Measurements from ENCODE around the gene NMRK1.

DNA sequence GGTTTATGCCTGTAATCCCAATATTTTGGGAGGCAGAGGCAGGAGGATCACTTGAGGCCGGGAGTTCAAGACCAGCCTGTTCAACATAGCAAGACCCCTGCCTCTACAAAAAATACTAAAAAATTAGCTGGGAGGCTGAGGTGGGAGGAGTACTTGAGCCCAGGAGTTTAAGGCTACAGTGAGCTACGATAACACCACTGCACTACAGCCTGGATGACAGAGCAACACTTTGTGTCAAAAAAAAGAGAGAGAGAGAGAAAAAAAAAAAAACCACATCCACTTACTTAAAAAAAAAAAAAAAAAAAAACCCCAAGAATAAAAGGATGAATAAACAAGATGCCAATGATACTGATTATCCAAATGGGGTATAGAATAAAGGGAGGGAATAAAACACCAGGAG, 74.2 kb downstream of the NMRK1 start:
- no peak for TF ChIP-seq JUN (CRISPR knock-in tag; IDR thresholded peaks at IDR 0.05)
- no peak for TF ChIP-seq MTF2 (CRISPR knock-in tag; IDR thresholded peaks at IDR 0.05; ENCODE audit: borderline replicate concordance)
- TF ChIP-seq, protein P1, sequence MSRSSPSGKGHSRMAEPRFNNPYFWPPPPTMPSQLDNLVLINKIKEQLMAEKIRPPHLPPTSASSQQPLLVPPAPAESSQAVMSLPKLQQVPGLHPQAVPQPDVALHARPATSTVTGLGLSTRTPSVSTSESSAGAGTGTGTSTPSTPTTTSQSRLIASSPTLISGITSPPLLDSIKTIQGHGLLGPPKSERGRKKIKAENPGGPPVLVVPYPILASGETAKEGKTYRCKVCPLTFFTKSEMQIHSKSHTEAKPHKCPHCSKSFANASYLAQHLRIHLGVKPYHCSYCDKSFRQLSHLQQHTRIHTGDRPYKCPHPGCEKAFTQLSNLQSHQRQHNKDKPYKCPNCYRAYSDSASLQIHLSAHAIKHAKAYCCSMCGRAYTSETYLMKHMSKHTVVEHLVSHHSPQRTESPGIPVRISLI (CRISPR knock-in tag; IDR thresholded peaks at IDR 0.05; ENCODE audit: borderline replicate concordance) = no peak
- TF ChIP-seq, protein P2, sequence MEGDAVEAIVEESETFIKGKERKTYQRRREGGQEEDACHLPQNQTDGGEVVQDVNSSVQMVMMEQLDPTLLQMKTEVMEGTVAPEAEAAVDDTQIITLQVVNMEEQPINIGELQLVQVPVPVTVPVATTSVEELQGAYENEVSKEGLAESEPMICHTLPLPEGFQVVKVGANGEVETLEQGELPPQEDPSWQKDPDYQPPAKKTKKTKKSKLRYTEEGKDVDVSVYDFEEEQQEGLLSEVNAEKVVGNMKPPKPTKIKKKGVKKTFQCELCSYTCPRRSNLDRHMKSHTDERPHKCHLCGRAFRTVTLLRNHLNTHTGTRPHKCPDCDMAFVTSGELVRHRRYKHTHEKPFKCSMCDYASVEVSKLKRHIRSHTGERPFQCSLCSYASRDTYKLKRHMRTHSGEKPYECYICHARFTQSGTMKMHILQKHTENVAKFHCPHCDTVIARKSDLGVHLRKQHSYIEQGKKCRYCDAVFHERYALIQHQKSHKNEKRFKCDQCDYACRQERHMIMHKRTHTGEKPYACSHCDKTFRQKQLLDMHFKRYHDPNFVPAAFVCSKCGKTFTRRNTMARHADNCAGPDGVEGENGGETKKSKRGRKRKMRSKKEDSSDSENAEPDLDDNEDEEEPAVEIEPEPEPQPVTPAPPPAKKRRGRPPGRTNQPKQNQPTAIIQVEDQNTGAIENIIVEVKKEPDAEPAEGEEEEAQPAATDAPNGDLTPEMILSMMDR (CRISPR knock-in tag; IDR thresholded peaks at IDR 0.05) = no peak
- TF ChIP-seq ESRRA (CRISPR knock-in tag; IDR thresholded peaks at IDR 0.05; ENCODE audit: low read depth) = no peak
- TF ChIP-seq SIN3B (IDR thresholded peaks at IDR 0.05; ENCODE audit: low read length) = no peak
- TF ChIP-seq POLR2A (IDR thresholded peaks at IDR 0.05; ENCODE audit: insufficient read depth in 1 of 2, low read depth in 2 of 2, low read length in 2 of 2) = no peak
- no peak for TF ChIP-seq FOXK1 (CRISPR knock-in tag; IDR thresholded peaks at IDR 0.05; ENCODE audit: borderline replicate concordance, low read depth)
- TF ChIP-seq, protein P3, sequence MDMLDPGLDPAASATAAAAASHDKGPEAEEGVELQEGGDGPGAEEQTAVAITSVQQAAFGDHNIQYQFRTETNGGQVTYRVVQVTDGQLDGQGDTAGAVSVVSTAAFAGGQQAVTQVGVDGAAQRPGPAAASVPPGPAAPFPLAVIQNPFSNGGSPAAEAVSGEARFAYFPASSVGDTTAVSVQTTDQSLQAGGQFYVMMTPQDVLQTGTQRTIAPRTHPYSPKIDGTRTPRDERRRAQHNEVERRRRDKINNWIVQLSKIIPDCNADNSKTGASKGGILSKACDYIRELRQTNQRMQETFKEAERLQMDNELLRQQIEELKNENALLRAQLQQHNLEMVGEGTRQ (IDR thresholded peaks at IDR 0.05; ENCODE audit: low read depth, low read length) = no peak
- TF ChIP-seq, protein P3 (CRISPR knock-in tag; IDR thresholded peaks at IDR 0.05; ENCODE audit: borderline replicate concordance) = no peak
- no peak for TF ChIP-seq JUND (CRISPR knock-in tag; IDR thresholded peaks at IDR 0.05)
- no peak for TF ChIP-seq ZNF24 (IDR thresholded peaks at IDR 0.05)
- no peak for TF ChIP-seq ZNF850 (CRISPR knock-in tag; conservative IDR thresholded peaks at IDR 0.05)

Measured in HepG2 (cell line).